ENCODE data around the gene SPECC1.

Gene SPECC1

DNA sequence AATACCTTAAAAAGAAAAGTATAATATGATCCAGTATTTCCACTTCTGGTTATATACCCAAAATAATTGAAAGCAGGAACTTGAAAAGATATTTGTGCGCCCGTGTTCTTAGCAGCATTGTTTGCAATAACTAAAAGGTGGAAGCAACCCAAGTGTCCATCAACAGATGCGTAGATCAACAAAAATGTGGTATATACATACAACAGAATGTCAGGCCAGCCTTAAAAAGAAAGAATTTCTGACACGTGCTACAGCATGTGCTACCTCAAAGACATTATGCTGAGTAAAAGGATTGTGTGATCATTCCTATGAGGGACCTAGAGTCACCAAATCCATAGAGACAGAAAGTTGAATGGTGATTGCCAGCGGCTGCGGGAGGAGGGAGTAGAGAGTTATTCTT is 133.1 kb downstream of the SPECC1 start:
- DNase-seq (ENCODE audit: low read depth, low spot score), result no peak
- TF ChIP-seq, protein P1, sequence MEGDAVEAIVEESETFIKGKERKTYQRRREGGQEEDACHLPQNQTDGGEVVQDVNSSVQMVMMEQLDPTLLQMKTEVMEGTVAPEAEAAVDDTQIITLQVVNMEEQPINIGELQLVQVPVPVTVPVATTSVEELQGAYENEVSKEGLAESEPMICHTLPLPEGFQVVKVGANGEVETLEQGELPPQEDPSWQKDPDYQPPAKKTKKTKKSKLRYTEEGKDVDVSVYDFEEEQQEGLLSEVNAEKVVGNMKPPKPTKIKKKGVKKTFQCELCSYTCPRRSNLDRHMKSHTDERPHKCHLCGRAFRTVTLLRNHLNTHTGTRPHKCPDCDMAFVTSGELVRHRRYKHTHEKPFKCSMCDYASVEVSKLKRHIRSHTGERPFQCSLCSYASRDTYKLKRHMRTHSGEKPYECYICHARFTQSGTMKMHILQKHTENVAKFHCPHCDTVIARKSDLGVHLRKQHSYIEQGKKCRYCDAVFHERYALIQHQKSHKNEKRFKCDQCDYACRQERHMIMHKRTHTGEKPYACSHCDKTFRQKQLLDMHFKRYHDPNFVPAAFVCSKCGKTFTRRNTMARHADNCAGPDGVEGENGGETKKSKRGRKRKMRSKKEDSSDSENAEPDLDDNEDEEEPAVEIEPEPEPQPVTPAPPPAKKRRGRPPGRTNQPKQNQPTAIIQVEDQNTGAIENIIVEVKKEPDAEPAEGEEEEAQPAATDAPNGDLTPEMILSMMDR (IDR thresholded peaks at IDR 0.05; ENCODE audit: low read depth, low read length), result no peak
- no peak overlapping the region for H3K4me3 ChIP-seq (ENCODE audit: low read depth, low read length)
- in situ Hi-C loops (cut with HindIII; ENCODE audit: low sequenced_read_pairs), result no loop called here

DNA sequence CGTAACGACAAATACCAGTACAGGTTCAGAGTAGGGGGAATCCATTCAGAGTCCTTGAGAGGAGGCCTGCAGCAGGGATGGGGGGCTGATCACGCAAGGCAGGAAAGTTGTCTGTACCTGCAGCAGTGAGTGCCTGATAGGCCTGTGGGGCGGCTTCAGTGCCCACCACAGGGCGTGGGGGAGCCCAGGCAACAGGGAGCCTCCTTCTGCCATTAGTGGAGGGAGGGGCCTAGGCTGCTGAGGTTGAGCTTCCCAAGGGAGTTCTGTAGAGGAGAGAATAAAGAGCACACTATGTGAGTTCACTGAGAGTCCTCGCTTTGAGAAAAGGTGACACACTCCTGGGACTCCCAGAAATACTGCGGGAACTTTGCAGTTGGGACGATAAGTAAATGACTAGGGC is 134.6 kb downstream of the SPECC1 start:
- no peak overlapping the region for H3K4me3 ChIP-seq (ENCODE audit: low read depth, low read length)
- TF ChIP-seq, protein P1 (IDR thresholded peaks at IDR 0.05; ENCODE audit: low read depth, low read length), result no peak
- in situ Hi-C loops (cut with HindIII; ENCODE audit: low sequenced_read_pairs), result no loop called here
- no peak for DNase-seq (ENCODE audit: low read depth, low spot score)

DNA sequence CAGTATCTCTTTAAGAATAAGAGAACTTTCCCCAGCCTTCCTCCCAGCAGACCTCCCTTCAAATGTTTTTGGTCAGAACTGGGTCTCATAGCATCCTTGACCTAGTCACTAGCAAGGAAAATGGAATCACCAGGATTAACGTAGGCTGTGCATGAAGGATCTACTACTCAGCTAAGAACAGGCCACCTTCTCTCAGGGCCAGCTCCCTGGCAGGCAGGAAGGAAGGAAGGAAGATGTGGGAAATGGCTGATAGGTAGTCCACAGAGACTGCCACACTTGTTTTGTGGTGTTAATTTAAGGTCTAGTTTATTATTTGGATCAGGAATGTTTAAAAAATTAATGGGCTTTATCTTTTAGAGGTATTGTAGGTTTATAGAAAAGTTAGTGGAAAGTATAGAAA is 136.4 kb downstream of the SPECC1 start:
- TF ChIP-seq, protein P1 (IDR thresholded peaks at IDR 0.05; ENCODE audit: low read depth, low read length), result no peak
- no peak overlapping the region for H3K4me3 ChIP-seq (ENCODE audit: low read depth, low read length)
- no peak for DNase-seq (ENCODE audit: low read depth, low spot score)
- in situ Hi-C loops (cut with HindIII; ENCODE audit: low sequenced_read_pairs), result no loop called here

DNA sequence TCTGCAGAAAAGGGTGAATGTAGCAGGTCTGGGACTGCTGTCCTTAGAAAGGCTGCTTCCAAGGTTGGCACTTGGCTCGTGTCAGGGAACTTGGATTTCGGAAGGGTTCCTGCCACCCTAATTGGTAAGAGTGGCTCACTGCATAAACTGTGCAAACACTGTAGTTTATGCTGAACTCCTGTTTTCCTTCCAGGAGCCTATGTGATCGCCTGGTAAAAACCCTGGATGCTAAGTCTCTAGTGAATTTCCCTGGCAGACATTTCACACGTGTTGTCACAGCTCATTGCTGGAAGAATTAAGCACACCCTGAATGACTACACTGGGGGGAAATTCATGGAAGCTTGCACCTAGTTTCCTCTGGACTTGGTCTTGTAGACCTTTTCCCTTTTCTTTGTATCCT is 140.1 kb downstream of the SPECC1 start:
- in situ Hi-C loops (cut with HindIII; ENCODE audit: low sequenced_read_pairs), result no loop called here
- no peak overlapping the region for H3K4me3 ChIP-seq (ENCODE audit: low read depth, low read length)
- DNase-seq (ENCODE audit: low read depth, low spot score), result no peak
- TF ChIP-seq, protein P1 (IDR thresholded peaks at IDR 0.05; ENCODE audit: low read depth, low read length), result no peak

DNA sequence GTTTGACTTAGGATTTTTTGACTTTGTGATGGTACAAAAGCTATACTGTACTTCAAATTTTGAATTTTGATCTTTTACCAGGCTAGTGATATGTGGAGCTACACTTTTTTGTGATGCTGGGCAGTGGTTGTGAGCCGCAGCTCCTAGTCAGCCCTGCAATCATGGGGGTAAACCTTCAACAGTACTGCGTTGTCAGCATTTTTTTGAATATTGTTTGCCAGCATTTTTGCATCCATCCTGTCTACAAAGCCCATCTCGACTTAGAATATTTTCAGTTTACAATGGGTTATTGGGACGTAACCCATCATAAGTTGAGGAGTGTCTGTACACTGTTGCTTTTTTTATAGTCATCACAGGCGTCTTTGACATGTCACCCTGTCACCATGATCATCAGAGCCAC is 142.0 kb downstream of the SPECC1 start:
- DNase-seq (ENCODE audit: low read depth, low spot score), result no peak
- TF ChIP-seq, protein P1 (IDR thresholded peaks at IDR 0.05; ENCODE audit: low read depth, low read length), result no peak
- in situ Hi-C loops (cut with HindIII; ENCODE audit: low sequenced_read_pairs), result no loop called here
- H3K4me3 ChIP-seq (ENCODE audit: low read depth, low read length), result no peak overlapping the region

DNA sequence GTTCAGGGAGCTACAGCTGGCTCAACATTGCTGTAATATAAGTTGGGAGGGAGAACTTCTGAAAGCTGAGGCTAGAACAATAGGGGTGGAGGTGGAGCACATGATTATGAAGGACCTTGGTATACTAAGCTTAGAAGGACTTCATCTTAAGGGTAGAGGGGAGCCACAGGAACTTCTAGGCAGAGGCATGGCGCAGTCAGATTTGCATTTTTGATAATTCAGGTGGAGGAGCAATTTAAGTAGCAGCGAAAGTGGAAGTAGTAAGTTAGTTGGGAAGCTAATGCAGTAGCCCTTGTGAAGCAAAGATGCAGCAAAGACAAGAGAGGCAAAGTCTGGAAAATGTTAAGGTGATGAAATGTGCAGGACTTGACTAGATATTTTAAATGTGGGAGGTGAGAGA is 144.1 kb downstream of the SPECC1 start:
- in situ Hi-C loops (cut with HindIII; ENCODE audit: low sequenced_read_pairs), result no loop called here
- H3K4me3 ChIP-seq (ENCODE audit: low read depth, low read length), result no peak overlapping the region
- TF ChIP-seq, protein P1 (IDR thresholded peaks at IDR 0.05; ENCODE audit: low read depth, low read length), result no peak
- no peak for DNase-seq (ENCODE audit: low read depth, low spot score)

Data from astrocyte of the spinal cord (primary cell).